H1 (cell line): ENCODE data around the gene IFNL2. TPM values are rescaled to one million over a fixed set of nuclear protein-coding genes. Genes with fewer than 3 reads are reported as not detected.
"Not testable (repeated sequence)": the region's sequence is repeated elsewhere in the genome, so short reads cannot be mapped to it uniquely, and the experiment has no call there.

ENCODE experiments used
- CTCF ChIA-PET: fragments of 300-600 bp; sonication (Branson Sonifier 250); formaldehyde crosslinking; loops from one replicate; lab custom pipeline; 2021; ENCODE audit not compliant: partially characterized antibody; lab: Charles Lee
- POLR2A ChIA-PET: fragments of 300-600 bp; sonication (Branson Sonifier 250); formaldehyde crosslinking; loops from one replicate; lab custom pipeline; 2021; ENCODE audit warnings: inconsistent platforms; ENCODE audit not compliant: partially characterized antibody; lab: Charles Lee
- DNase-seq, 2 experiments: peaks; one replicate each; pipeline versions ENCODE4 v3.0.0 to v3.0.0-alpha.2; 2010 to 2022; ENCODE audit warnings: low spot score in 2 of 2, low read depth in 1 of 2, mixed read lengths in 1 of 2
- FAIRE-seq: peaks from 2 replicates; lab custom pipeline; 2011; peaks lifted over from hg19 to GRCh38; lab: Jason Lieb, UNC
- H2AFZ ChIP-seq: 2 replicates; pipeline ENCODE4 v1.8.1; 2012; ENCODE audit warnings: low read length, inconsistent platforms
- H2AK5ac ChIP-seq: 2 replicates; pipeline ENCODE4 v1.6.1; 2013; ENCODE audit warnings: low read depth, low read length
- H2BK120ac ChIP-seq: replicated peaks from 2 replicates; pipeline ENCODE3; 2013; ENCODE audit warnings: low read depth, low read length, inconsistent platforms
- H2BK12ac ChIP-seq: 2 replicates; pipeline ENCODE4 v1.6.1; 2013; ENCODE audit warnings: low read depth, low read length
- H2BK15ac ChIP-seq: 2 replicates; pipeline ENCODE4 v1.6.1; 2013; ENCODE audit warnings: low read length
- H2BK20ac ChIP-seq: 2 replicates; pipeline ENCODE4 v1.6.1; 2013; ENCODE audit warnings: low read length
- H2BK5ac ChIP-seq: 2 replicates; pipeline ENCODE4 v1.6.1; 2013; ENCODE audit warnings: low read depth, low read length
- H3K14ac ChIP-seq: 2 replicates; pipeline ENCODE4 v1.6.1; 2013; ENCODE audit warnings: inconsistent platforms; ENCODE audit not compliant: insufficient read length
- H3K18ac ChIP-seq: 2 replicates; pipeline ENCODE4 v1.6.1; 2013; ENCODE audit warnings: low read length; ENCODE audit errors: extremely low read depth
- H3K23ac ChIP-seq: 2 replicates; pipeline ENCODE4 v1.6.1; 2013; ENCODE audit warnings: inconsistent platforms; ENCODE audit not compliant: insufficient read length
- H3K23me2 ChIP-seq: 2 replicates; pipeline ENCODE4 v1.6.1; 2013; ENCODE audit warnings: low read depth, low read length
- H3K27ac ChIP-seq: 2 replicates; pipeline ENCODE4 v1.6.1; 2011; ENCODE audit warnings: low read depth, low read length, inconsistent platforms
- H3K27me3 ChIP-seq, 4 experiments: replicated peaks in 1 of 4; 1 replicate in 1 of 4; 2 replicates in 3 of 4; pipeline versions ENCODE4 v1.6.1 to v1.8.1; 2011 to 2013; ENCODE audit warnings: low read length in 3 of 4, mild to moderate bottlenecking in 3 of 4, inconsistent platforms in 2 of 4, mixed read lengths in 2 of 4, moderate library complexity in 1 of 4; ENCODE audit not compliant: control insufficient read depth in 3 of 4, insufficient read depth in 3 of 4; ENCODE audit errors: extremely low read depth in 1 of 4
- H3K36me3 ChIP-seq, 4 experiments: 2 replicates each; pipeline versions ENCODE4 v1.6.1 to v1.8.1; 2011 to 2013; ENCODE audit warnings: mild to moderate bottlenecking in 4 of 4, low read length in 3 of 4, moderate library complexity in 2 of 4, control low read depth in 1 of 4, inconsistent platforms in 1 of 4; ENCODE audit not compliant: insufficient read depth in 4 of 4, control insufficient read depth in 2 of 4
- H3K4ac ChIP-seq: replicated peaks from 2 replicates; pipeline ENCODE3; 2013; ENCODE audit warnings: low read length, low read depth, mixed read lengths, inconsistent platforms; ENCODE audit not compliant: insufficient read length
- H3K4me1 ChIP-seq, 4 experiments: replicated peaks in 1 of 4; 1 replicate in 1 of 4; 2 replicates in 3 of 4; pipeline versions ENCODE4 v1.6.1 to v1.8.1; 2011 to 2013; ENCODE audit warnings: low read length in 3 of 4, inconsistent platforms in 2 of 4, mixed read lengths in 1 of 4; ENCODE audit not compliant: insufficient read depth in 4 of 4, control insufficient read depth in 3 of 4
- H3K4me2 ChIP-seq, 2 experiments: 2 replicates each; pipeline versions ENCODE4 v1.6.1 to v1.8.1; 2011 to 2013; ENCODE audit warnings: low read depth in 2 of 2, low read length in 2 of 2, control low read depth in 1 of 2, inconsistent platforms in 1 of 2, mild to moderate bottlenecking in 1 of 2; ENCODE audit not compliant: insufficient read depth in 1 of 2
- H3K4me3 ChIP-seq, 4 experiments: fragments of 200-600, 300-600 bp in 1 of 4; sonication (generic), shearing (Covaris generic), sonication (Bioruptor Twin) in 1 of 4; 2 replicates each; pipeline versions ENCODE4 v1.5.1 to v1.8.1; 2011 to 2016; ENCODE audit warnings: low read length in 4 of 4, low read depth in 3 of 4, control low read depth in 2 of 4, inconsistent platforms in 2 of 4, mild to moderate bottlenecking in 2 of 4, mixed read lengths in 1 of 4, moderate library complexity in 1 of 4; ENCODE audit not compliant: insufficient read depth in 2 of 4; ENCODE audit errors: extremely low read depth in 1 of 4
- H3K56ac ChIP-seq: replicated peaks from 2 replicates; pipeline ENCODE3; 2013; ENCODE audit warnings: low read depth, mild to moderate bottlenecking, mixed read lengths, low read length, inconsistent platforms; ENCODE audit not compliant: insufficient read length
- H3K79me1 ChIP-seq: 2 replicates; pipeline ENCODE4 v1.6.1; 2013; ENCODE audit warnings: low read depth, low read length, control low read depth
- H3K79me2 ChIP-seq, 2 experiments: 2 replicates each; pipeline versions ENCODE4 v1.6.1 to v1.8.1; 2012 to 2013; ENCODE audit warnings: low read length in 2 of 2, mild to moderate bottlenecking in 2 of 2, inconsistent platforms in 1 of 2; ENCODE audit not compliant: insufficient read depth in 2 of 2, control insufficient read depth in 1 of 2
- H3K9ac ChIP-seq, 4 experiments: replicated peaks in 1 of 4; 1 replicate in 1 of 4; 2 replicates in 3 of 4; pipeline versions ENCODE4 v1.6.1 to v1.8.1; 2011 to 2013; ENCODE audit warnings: low read depth in 3 of 4, low read length in 3 of 4, control low read depth in 2 of 4, mild to moderate bottlenecking in 2 of 4, moderate library complexity in 2 of 4, inconsistent platforms in 1 of 4; ENCODE audit errors: extremely low read depth in 1 of 4
- H3K9me3 ChIP-seq, 2 experiments: 2 replicates each; pipeline versions ENCODE4 v1.6.1 to v1.8.1; 2012 to 2013; ENCODE audit warnings: mild to moderate bottlenecking in 2 of 2, moderate library complexity in 2 of 2, control low read depth in 1 of 2, inconsistent platforms in 1 of 2, low read depth in 1 of 2, low read length in 1 of 2, mixed read lengths in 1 of 2; ENCODE audit not compliant: insufficient read depth in 2 of 2
- H4K20me1 ChIP-seq, 2 experiments: replicated peaks in 1 of 2; 2 replicates each; pipeline versions ENCODE3 to v1.8.1; 2011 to 2013; ENCODE audit warnings: inconsistent platforms in 2 of 2, low read length in 2 of 2, mild to moderate bottlenecking in 1 of 2; ENCODE audit not compliant: insufficient read depth in 2 of 2, control insufficient read depth in 1 of 2
- H4K5ac ChIP-seq: 2 replicates; pipeline ENCODE4 v1.6.1; 2013; ENCODE audit warnings: low read length, low read depth, mixed read lengths, inconsistent platforms; ENCODE audit not compliant: insufficient read length
- H4K8ac ChIP-seq: 2 replicates; pipeline ENCODE4 v1.8.0; 2013; ENCODE audit warnings: mild to moderate bottlenecking, moderate library complexity, low read length, inconsistent platforms; ENCODE audit not compliant: insufficient read depth; ENCODE audit errors: extremely low read depth
- H4K91ac ChIP-seq: replicated peaks from 2 replicates; pipeline ENCODE3; 2013; ENCODE audit warnings: low read length, mixed read lengths, inconsistent platforms; ENCODE audit not compliant: insufficient read length
- CHD2 ChIP-seq: IDR thresholded peaks from 2 replicates; pipeline ENCODE4 v1.6.1; 2012; ENCODE audit warnings: low read length, improper control_type of control experiment
- GABPA ChIP-seq: IDR thresholded peaks from 2 replicates; pipeline ENCODE4 v1.6.1; 2011; ENCODE audit warnings: mild to moderate bottlenecking, low read length, moderate library complexity, borderline replicate concordance; ENCODE audit not compliant: insufficient read depth
- HDAC6 ChIP-seq: IDR thresholded peaks from one replicate; pipeline ENCODE4 v1.7.1; 2012; ENCODE audit warnings: low read depth, mild to moderate bottlenecking, inconsistent platforms, low read length, moderate library complexity
- JUN ChIP-seq: IDR thresholded peaks from 2 replicates; pipeline ENCODE4 v1.6.1; 2011; ENCODE audit warnings: low read depth, mild to moderate bottlenecking, improper control_type of control experiment, low read length
- KDM1A ChIP-seq: fragments of 200-600, 300-600 bp; sonication (generic); IDR thresholded peaks from 2 replicates; pipeline ENCODE4 v1.7.1; 2016; ENCODE audit warnings: mild to moderate bottlenecking, low read length, borderline replicate concordance
- RFX5 ChIP-seq: IDR thresholded peaks from 2 replicates; pipeline ENCODE4 v1.6.1; 2011; ENCODE audit warnings: low read depth, low read length, improper control_type of control experiment, borderline replicate concordance
- YY1 ChIP-seq: IDR thresholded peaks from 2 replicates; pipeline ENCODE4 v1.6.1; 2011; ENCODE audit warnings: low read depth, mild to moderate bottlenecking, low read length
- WGBS, 2 experiments: shearing (Covaris generic) in 1 of 2; methylation state at CpG; one replicate each; pipeline versions ENCODE4 v1.1.6 to v1.1.7; 2013 to 2015; ENCODE audit warnings: low lambda C conversion rate in 2 of 2, mixed read lengths in 2 of 2, inconsistent platforms in 1 of 2, low coverage in 1 of 2, missing lambda C conversion rate in 1 of 2; ENCODE audit not compliant: insufficient replicate concordance in 2 of 2, insufficient coverage in 1 of 2, insufficient read length in 1 of 2; ENCODE audit errors: extremely low coverage in 1 of 2, missing lambda C conversion rate in 1 of 2; 5-methylcytosine and 5-hydroxymethylcytosine counted together
- polyA plus RNA-seq, 7 experiments: library from polyadenylated mRNA; depleted of rRNA in 3 of 7; stranded (reverse) in 5 of 7; unstranded in 2 of 7; fragments of >200 nt in 5 of 7; fragments of 200-250 nt in 2 of 7; gene quantifications; 1 replicate in 5 of 7; 2 replicates in 1 of 7; 4 replicates in 1 of 7; pipeline versions ENCODE4 v1.2.1 to v1.2.3, GENCODE V29; 2011 to 2013; ENCODE audit warnings: missing spikeins in 2 of 7, mixed read lengths in 2 of 7
- total RNA-seq: library from RNA; stranded (reverse); fragmentation: NEBNext Ultra II Directional; extraction: Animal tissue kit (Norgen Biotek cat#: 25700); gene quantifications from 2 replicates; pipeline ENCODE4 v1.2.1, GENCODE V29; 2021
- TF ChIP-seq, protein P1 (sequence below): IDR thresholded peaks from 2 replicates; pipeline ENCODE4 v1.6.1; 2012; ENCODE audit warnings: low read length, inconsistent platforms

IFNL2 gene
- total and polyA plus RNA-seq, 2 of the 8 experiments (the other 6 are each of a cell fraction or from before 2014, with no cell fraction given) = not detected

DNA sequence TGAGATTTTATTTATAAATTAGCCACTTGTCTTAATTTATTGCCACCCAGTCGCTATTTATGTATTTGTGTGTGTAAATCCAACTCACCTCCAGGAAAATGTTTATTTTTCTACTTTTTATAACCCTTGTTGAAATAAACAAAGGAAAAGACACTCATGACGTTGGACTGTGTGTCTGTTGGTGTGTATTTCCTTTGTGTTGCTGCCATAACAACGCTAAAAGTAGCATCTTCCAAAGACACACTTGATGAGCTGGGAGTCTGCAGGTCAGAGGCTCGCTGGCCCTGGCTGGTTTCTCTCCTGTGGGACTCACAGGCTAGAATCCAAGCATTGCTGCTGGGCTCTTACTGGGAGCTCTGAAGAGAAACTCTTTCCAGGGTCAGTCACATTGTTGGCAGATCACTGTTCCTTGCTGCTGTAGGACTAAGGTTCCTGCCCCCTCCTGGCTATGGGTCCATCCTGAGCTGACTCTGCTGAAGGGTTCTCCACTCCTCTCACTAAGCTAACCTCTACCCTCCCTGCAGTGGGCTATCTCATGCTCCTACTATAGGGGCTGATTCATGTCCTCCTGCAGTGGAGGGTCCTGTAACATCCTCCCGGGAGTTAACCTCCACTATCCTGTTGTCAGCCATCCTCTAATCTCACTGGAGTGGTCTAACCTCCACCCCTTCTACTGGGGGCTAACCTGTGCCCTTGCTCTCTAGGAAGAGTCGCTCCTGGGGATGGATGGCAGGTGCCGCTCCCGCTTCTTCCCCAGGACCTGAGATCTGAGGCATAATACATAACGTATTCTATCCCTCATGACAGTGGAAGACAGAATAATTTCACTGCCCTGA lies 2.1 kb downstream of the IFNL2 start (continued):
- TF ChIP-seq CHD2 = no peak
- TF ChIP-seq, protein P1, sequence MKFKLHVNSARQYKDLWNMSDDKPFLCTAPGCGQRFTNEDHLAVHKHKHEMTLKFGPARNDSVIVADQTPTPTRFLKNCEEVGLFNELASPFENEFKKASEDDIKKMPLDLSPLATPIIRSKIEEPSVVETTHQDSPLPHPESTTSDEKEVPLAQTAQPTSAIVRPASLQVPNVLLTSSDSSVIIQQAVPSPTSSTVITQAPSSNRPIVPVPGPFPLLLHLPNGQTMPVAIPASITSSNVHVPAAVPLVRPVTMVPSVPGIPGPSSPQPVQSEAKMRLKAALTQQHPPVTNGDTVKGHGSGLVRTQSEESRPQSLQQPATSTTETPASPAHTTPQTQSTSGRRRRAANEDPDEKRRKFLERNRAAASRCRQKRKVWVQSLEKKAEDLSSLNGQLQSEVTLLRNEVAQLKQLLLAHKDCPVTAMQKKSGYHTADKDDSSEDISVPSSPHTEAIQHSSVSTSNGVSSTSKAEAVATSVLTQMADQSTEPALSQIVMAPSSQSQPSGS = no peak
- TF ChIP-seq KDM1A = no peak
- TF ChIP-seq JUN = no peak
- TF ChIP-seq HDAC6 = no peak
- TF ChIP-seq YY1 = no peak
- TF ChIP-seq GABPA = no peak
- no peak for TF ChIP-seq RFX5

DNA sequence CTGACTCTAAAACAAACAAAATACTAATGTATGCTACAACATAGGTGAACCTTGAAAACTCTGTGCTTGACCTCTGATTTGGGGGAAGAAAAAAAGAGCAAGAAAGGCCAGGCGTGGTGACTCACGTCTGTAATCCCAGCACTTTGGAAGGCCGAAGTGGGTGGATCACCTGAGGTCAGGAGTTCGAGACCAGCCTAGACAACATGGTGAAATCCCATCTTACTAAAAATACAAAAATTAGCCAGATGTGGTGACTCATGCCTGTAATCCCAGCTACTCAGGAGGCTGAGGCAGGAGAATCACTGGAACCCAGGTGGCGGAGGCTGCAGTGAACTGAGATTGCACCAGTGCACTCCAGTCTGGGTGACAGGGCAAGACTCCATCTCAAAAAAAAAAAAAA lies 5.7 kb downstream of the IFNL2 start:
- H3K36me3 ChIP-seq, H3K14ac ChIP-seq, H3K79me1 ChIP-seq, H3K4ac ChIP-seq, H3K18ac ChIP-seq, H3K27me3 ChIP-seq, H3K23me2 ChIP-seq, H2BK120ac ChIP-seq, H3K56ac ChIP-seq, CTCF ChIA-PET, H3K79me2 ChIP-seq, H3K4me3 ChIP-seq, H2BK15ac ChIP-seq, H2BK5ac ChIP-seq, H4K5ac ChIP-seq, FAIRE-seq, H4K20me1 ChIP-seq, H3K9me3 ChIP-seq, H2BK20ac ChIP-seq, H3K27ac ChIP-seq, H2AK5ac ChIP-seq, H3K4me2 ChIP-seq, H4K8ac ChIP-seq, H2BK12ac ChIP-seq, DNase-seq, H3K9ac ChIP-seq, H4K91ac ChIP-seq, H3K4me1 ChIP-seq, H2AFZ ChIP-seq, H3K23ac ChIP-seq: not testable (repeated sequence)
- POLR2A ChIA-PET = interaction anchor here (0.6 to 1.0 kb wide), 2 partner anchors 34 to 189 kb away, joined by 3 read pairs; partner anchors contain the start of gene ACP7
- 93% methylated on average over 5 of the region's 5 CpGs; no CpG with 5 or more reads in 1 of the 2 experiments for WGBS, 2 experiments
